Neural cell (in vitro differentiated cells): ENCODE results near the gene NEK4.

Experiments
- CTCF ChIP-seq: fragments of 450-650 bp; IDR thresholded peaks from 2 replicates; pipeline ENCODE4 v1.5.1; 2014; ENCODE audit warnings: antibody characterized with exemption, mild to moderate bottlenecking, moderate library complexity; ENCODE audit not compliant: poor library complexity, severe bottlenecking
- EP300 ChIP-seq: fragments of 450-650 bp; conservative IDR thresholded peaks from 2 replicates; pipeline ENCODE4 v1.6.1; 2014; ENCODE audit warnings: antibody characterized with exemption, mild to moderate bottlenecking, moderate library complexity; ENCODE audit not compliant: poor library complexity, severe bottlenecking
- EZH2 ChIP-seq: fragments of 200-600, 300-800 bp; shearing (Covaris generic), sonication (generic); IDR thresholded peaks from 2 replicates; pipeline ENCODE4 v1.6.1; 2014; ENCODE audit warnings: antibody characterized with exemption, low read length, borderline replicate concordance, mild to moderate bottlenecking; ENCODE audit not compliant: insufficient read depth, poor library complexity, severe bottlenecking
- POLR2AphosphoS5 ChIP-seq: IDR thresholded peaks from 2 replicates; pipeline ENCODE4 v1.6.1; 2012
- REST ChIP-seq: IDR thresholded peaks from 2 replicates; pipeline ENCODE4 v1.6.1; 2012; ENCODE audit warnings: borderline replicate concordance
- SMC3 ChIP-seq: fragments of 450-650 bp; conservative IDR thresholded peaks from 2 replicates; pipeline ENCODE4 v1.6.1; 2014; ENCODE audit warnings: antibody characterized with exemption, mild to moderate bottlenecking, moderate library complexity; ENCODE audit not compliant: poor library complexity

GRCh38 chr3:52722491-52722890 is 48.2 kb downstream of the NEK4 start:
- TF ChIP-seq EZH2 (no peak), CTCF (no peak), REST (no peak), POLR2AphosphoS5 (no peak), SMC3 (no peak), EP300 (no peak)
